Amniotic stem cell (primary cell): ENCODE results near the gene KRTAP2-1.
A peak's percentile ranks its signal among the peaks of the same experiment; 100 is the strongest.
"Not testable (repeated sequence)": the region's sequence is repeated elsewhere in the genome, so short reads cannot be mapped to it uniquely, and the experiment has no call there.

ENCODE experiments used
- DNase-seq: peaks from one replicate; lab custom pipeline; 2025; lab: John Stamatoyannopoulos, UW

KRTAP2-1 gene, protein sequence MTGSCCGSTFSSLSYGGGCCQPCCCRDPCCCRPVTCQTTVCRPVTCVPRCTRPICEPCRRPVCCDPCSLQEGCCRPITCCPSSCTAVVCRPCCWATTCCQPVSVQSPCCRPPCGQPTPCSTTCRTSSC

DNA sequence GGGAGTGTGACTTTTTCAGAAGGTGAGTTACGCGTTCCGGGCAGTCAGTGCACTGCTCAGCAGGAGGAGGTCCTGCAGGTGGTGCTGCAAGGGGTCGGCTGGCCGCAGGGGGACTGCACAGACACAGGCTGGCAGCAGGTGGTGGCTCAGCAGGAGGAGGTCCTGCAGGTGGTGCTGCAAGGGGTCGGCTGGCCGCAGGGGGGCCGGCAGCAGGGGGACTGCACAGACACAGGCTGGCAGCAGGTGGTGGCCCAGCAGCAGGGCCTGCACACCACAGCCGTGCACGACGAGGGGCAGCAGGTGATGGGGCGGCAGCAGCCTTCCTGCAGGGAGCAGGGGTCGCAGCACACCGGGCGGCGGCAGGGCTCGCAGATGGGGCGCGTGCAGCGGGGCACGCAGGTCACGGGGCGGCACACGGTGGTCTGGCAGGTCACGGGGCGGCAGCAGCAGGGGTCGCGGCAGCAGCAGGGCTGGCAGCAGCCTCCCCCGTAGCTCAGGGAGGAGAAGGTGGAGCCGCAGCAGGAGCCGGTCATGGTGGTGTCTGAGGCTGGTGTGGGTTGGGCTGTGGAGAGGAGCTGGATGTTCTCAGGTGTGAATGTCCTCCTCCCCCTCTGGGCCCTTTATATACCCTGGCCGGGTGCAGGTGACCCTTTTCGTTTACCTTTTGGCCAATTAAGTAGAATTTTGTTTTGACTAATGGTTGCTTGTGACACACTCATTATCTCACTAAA lies at the start of gene KRTAP2-1:
Gene KRTAP2-1 (minus strand): TSS at position 582 of the 731 bp plus-strand sequence. CDS start 49 bp downstream, at position 533.
- DNase-seq, result not testable (repeated sequence)

DNA sequence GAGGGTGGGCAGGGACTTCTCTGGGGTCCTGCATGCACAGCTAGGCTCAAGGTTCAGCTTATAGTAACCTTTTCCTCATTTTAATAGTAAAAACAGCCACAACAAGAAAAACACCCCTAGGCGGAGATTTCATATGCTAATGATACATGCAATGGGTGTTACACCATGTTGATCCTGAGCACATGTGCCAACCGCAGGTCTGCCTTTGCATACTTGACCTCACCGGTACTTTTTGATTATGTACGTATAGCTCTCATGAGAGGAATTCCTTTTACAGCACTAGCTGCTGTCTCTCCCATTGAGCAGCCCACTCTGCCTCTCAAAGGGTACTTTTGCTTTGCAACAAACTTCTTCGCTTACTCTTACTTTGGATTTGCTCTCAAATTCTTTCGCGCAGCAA lies 48.9 kb upstream of the KRTAP2-1 start:
- no peak for DNase-seq

DNA sequence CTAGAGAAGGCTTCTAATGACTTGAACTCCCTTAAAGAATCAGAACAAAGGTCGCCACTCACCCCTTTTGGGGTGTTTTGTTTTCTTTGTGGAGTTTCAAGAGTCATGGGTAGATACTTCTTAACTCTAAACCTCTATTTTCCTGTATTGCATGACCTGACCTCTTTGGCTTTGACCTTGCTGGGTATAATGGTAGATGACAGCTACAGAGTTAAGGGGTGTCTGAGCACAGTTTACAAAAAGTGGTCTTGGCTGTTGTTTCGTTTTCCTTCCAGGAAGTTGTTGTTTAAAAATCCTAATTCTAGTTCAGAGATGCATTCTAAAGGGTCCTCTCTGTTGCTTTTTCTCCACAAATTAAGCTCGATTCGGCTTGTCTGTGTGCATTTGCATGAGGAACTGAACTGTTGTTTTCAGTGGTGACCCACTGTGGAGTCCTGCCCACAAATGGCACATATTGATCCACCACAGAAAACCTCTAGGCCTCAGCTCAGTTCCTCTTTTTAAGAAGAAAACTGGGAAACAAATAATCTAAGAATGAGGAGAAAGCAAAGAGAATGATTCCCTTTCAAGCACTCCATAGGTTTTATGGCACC lies 41.7 kb upstream of the KRTAP2-1 start:
- not testable (repeated sequence) for DNase-seq

DNA sequence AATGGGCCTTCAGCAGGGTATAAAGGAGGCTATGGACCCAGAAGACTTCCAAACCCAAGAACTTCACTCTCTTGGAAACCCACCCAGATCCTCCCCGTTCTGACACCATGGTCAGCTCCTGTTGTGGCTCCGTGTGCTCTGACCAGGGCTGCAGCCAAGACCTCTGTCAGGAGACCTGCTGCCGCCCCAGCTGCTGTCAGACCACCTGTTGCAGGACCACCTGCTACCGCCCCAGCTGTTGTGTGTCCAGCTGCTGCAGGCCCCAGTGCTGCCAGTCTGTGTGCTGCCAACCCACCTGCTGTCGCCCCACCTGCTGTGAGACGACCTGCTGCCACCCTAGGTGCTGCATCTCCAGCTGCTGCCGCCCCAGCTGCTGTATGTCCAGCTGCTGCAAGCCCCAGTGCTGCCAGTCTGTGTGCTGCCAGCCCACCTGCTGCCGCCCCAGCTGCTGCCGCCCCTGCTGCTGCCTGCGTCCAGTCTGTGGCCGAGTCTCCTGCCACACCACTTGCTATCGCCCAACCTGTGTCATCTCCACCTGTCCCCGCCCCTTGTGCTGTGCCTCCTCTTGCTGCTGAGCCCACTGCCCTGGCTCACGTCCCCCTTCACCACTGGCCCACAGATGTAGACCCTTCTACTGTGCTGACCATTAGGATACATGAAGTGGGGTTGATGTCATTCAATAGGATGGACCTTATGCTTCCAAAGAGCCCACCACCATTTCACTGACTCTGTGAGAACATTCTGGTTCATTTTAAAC lies 37.2 kb upstream of the KRTAP2-1 start, which contains the start of gene KRTAP4-7:
Gene KRTAP4-7 (plus strand): TSS at position 51 of the 757 bp plus-strand sequence. CDS start 57 bp downstream, at position 108.
- not testable (repeated sequence) for DNase-seq

DNA sequence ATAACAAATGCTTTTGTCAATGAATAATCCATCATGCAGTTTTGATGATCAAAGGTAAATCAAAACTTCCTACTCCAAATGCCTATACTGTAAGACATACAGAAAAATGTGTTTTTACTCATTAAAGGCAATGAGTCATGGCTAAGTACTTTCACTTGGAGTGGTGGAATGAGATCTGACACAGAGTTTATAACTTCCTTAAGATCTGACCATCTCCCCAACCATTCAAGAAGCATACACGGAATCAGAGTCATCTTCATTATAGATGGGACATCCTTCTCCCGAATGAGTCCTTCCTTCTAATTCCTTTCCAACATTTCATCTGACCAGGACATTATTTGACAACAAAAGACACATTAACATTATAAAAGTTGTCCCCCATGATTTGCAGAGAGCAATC lies 36.3 kb upstream of the KRTAP2-1 start:
- DNase-seq, result not testable (repeated sequence)

DNA sequence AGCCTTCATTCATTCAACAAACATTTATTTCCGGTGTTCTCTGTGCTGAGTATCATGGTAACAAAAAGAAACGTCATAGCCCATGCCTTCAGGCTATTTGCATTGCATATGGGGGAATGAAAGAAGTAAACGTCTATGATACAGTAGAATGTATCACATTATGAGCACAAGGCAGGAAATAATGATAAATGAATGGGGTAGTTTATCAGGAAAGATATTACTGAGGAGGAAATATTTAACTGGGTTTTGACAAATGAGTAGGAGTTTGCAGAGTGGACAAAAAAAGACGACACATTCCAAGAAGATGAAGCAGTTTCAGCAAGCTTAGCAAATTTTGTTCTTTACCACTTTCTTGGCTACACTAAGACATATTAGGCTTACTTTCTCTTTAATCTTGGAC lies 35.5 kb upstream of the KRTAP2-1 start:
- peak; percentile 45 for DNase-seq

DNA sequence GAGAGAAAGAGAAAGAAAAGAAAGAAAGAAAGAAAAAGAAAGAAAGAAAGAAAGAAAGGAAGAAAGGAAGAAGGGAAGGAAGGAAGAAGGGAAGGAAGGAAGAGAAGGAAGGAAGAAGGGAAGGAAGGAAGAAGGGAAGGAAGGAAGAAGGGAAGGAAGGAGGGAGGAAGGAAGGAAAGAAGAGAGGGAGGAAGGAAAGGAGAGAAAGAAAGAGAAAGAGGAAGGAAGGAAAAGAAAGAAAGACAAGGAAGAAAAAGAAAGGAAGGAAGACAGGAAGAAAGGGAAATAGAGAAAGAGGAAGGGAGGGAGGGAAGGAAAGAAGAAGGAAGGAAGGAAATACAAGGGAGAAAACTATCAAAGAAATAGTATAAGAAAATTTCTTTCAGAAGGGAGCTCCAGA lies 29.7 kb upstream of the KRTAP2-1 start:
- DNase-seq, result no peak

DNA sequence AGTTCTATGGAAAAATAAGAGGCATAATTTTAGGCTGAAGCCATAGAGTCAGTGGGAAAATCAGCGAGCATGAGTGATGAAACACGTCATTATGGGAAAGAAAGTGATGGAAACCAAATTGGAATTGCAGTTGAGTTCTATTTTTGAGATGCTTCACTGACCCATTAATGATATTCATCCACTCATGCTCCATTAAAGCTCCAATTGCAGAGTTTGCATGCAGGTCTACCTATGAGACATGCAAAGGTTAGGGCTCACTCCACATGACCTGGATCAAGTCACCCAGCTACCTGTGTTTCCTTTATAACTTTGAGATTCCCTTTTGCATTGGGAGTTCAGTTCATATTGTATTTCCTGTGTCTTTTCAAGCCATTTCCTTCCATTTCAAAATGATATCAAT lies 26.6 kb upstream of the KRTAP2-1 start:
- DNase-seq, result no peak

DNA sequence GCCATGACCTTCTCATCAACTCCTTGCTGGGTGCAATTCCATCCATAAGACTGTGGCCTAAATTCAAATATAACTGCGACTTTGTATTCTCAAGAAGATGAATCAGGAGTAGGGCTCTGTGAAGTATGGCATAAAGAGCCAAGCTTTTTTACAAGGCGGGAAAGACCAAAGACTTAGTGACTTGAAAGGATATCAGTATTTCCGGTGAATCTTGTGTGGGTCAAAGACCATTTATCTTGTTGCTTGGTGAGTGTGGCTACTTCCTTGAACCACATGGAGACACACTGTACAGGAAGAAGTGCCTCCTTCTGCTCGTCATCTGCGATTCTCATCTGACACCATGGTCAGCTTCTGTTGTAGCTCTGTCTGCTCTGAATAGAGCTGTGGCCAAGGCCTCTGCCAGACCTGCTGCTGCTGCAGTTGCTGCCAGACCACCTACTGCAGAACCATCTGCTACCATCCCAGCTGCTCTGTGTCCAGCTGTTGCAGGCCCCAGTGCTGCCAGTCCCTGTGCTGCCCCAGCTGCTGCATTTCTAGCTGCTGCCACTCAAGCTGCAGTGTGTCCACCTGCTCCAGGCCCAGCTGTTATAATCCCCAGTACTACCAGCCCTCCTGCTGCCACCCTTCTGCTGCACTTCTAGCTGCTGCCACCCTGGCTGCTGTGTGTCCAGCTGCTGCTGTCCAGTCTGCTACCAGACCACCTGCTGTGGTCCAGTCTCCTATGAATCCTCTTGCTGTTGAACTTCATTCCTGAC lies 24.7 kb upstream of the KRTAP2-1 start:
- no peak for DNase-seq

DNA sequence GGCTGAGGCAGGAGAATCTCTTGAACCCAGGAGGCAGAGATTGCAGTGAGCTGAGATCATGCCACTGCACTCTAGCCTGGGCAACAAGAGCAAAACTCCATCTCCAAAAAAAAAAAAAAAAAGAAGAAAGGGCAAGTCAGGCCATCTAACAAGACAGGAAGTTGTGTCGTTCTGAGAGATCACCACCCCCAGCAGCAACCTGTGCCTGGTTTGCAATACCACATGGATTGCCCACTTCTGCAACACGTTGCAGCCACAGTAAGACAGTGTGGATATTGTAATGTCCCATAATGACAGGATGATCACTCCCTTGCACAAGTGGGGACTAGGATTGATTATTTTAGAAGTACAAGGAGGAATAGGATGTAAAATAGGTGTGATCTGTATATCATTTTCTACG lies 21.9 kb upstream of the KRTAP2-1 start:
- no peak for DNase-seq

DNA sequence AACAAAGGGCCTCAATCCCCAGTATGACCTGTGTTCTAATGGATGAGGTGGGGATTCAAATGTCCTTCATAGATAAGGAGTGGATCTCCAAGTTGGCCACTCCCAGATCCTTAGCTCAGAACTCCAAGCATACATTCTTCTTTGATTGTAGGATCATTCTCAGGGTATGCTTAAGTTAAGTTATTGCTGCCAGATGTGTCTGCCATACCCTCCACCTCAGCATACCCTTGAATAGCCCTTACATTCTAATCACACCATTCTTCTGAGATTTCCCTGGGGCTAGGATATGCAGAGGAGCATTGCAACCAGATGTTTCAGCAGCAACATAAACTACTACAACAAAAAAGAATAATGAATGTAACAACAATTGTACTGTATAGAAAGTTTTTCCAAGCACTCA lies 20.2 kb upstream of the KRTAP2-1 start:
- no peak for DNase-seq

DNA sequence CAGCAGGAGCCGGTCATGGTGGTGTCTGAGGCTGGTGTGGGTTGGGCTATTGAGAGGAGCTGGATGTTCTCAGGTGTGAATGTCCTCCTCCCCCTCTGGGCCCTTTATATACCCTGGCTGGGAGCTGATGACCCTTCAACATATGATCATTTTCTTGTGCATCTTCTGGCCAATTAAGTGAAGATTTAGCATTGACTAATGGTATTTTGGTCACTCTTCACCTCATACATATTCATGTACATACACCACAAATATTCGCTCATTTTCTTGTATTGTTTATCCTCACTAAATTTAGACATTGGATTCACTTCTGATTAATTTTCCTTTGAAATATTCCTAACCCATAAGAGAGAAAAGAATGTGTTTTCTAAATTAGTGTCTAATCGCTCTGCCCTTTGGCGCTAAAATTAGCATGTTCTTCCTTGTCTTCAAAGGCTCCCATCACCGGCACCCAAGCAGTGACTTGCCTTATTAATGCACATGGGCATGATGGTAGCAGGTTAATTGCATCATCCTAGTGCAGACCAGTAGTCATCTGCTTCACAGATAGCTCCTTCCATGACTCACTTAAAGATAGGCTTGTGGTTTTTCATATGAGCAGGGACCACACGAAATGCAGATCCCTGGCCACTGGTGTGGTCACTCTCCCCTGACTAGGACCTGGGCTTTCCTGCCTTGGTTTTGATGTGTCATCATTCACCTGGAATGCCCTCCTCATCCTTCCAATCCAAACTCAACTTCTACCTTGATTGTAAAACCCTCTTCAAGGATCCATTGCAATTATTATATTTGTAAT lies 18.9 kb upstream of the KRTAP2-1 start, which contains the start of gene KRTAP2-4:
Gene KRTAP2-4 (minus strand): TSS at position 51 of the 796 bp plus-strand sequence. CDS start 34 bp downstream, at position 17.
- no peak for DNase-seq

DNA sequence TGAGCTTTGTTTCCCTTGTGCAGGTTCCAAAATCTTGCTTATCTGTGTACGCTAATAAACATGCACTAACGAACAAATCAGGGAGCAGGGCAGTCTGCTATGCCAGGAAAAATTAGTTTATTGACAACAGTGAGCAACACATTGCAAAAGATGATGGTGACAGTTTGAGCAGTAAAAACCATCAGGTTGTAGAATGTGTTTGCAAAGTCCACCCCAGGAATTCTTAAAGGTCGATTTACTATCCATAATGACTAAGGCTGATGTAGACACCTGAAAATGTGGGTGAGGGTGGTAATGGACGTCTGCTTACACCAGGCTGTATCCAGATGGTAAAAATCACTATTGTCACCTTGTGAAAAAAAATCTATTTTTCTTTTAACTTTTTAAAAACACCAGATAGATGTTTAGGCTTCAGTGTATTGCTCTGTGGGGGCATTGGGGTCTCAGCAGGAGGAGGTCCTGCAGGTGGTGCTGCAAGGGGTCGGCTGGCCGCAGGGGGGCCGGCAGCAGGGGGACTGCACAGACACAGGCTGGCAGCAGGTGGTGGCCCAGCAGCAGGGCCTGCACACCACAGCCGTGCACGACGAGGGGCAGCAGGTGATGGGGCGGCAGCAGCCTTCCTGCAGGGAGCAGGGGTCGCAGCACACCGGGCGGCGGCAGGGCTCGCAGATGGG lies 18.0 kb upstream of the KRTAP2-1 start:
- not testable (repeated sequence) for DNase-seq

DNA sequence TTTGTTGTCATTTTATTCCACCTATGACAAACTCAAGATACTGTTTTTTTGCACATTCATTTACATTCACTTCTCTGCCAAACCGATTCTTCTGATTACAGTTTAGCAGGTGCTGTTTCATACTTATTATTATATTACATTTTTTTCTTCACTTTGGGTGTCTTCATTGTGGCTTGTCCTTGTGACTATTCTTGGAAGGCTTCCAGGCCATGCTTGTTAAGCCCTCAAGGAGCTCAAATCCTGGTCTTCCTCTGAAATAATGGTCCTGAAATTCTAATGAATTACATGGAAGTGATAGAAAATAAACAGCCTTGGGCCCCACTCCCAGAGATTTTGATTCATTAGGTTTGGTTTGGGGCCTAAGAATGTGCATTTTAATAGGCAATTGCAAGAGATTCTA lies 17.2 kb upstream of the KRTAP2-1 start:
- no peak for DNase-seq

DNA sequence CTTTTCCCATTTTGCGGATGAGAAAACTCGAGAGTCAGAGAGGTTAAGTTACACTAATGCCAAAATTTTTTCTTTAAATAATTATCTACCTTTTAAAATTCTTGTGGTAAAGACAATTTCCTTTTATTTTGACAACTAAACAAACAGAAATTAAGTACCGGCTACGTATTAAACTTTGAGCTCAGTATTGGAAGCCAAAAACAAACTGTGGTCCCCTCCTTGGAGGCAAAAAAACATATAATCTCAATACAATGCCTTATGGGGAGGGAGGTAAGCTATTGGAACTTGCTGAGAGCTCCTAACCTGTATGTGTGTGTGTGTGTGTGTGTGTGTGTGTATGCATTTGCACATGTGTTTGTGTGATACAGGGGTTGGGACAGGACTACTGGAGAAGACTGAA lies 16.3 kb upstream of the KRTAP2-1 start:
- no peak for DNase-seq

DNA sequence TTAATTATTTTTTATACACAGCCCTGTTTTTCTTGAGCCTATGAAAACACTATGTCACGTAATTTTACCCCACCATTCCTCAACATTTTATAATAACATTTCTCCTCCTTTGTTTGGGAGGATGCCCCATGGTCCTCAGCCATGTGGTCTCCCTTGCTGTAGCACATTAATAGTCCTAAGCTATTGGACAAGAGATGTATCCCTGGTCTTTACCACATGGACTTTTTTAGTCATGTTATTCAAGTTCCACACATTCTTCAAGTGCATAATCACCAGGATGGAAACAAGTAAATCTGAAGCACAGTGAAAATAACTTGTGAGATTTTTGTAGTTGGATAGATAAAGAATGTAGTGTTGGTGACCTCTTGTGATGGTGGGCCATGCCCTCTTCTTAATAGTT lies 14.8 kb upstream of the KRTAP2-1 start:
- peak; percentile 61 for DNase-seq

DNA sequence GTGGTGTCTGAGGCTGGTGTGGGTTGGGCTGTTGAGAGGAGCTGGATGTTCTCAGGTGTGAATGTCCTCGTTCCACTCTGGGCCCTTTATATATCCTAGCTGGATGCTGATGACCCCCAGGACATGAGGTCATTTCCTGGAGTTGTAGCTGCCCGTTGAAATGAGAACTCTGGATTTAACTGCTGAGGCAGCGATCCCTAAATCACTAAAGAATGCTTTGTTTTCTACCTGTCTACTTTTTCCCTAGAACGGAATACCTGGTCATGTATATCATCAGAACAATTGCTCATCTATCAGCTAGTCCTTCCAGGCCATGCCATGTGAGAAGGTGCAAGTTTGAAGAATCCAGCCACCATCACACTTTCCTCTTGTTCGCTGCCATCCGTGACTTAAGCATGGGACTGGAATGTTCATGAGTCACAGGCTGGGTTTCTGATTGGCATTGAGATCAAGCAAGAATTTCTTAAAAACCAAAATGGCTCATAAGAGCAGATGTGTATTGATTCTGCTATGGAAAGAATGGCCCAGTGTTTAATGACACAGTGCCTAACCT lies 13.0 kb upstream of the KRTAP2-1 start, which contains the start of gene KRTAP2-3:
Gene KRTAP2-3 (minus strand): TSS at position 63 of the 553 bp plus-strand sequence. CDS start 64 bp downstream, outside the sequence.
- DNase-seq, result peak; percentile 90

DNA sequence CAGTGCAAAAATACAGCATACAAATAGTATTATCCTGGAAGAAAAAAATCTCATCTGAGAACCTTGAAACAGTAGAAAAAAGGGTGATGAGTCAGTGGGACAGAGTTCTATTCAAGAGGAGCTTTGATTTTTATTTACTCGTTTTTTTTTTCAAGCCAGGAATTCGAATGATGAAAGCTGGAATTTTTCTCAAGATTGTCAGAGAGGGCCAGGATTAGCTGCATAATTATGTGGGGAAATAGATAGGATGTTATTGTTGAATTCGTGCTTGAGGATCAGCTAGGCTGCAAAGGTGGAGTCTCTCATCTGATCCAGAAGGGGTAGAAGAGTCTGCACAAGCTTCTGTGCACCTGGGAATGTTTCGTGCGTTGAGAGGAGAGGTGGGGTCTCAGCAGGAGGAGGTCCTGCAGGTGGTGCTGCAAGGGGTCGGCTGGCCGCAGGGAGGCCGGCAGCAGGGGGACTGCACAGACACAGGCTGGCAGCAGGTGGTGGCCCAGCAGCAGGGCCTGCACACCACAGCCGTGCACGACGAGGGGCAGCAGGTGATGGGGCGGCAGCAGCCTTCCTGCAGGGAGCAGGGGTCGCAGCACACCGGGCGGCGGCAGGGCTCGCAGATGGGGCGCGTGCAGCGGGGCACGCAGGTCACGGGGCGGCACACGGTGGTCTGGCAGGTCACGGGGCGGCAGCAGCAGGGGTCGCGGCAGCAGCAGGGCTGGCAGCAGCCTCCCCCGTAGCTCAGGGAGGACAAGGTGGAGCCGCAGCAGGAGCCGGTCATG lies 12.3 kb upstream of the KRTAP2-1 start:
- peak; percentile 69 for DNase-seq

DNA sequence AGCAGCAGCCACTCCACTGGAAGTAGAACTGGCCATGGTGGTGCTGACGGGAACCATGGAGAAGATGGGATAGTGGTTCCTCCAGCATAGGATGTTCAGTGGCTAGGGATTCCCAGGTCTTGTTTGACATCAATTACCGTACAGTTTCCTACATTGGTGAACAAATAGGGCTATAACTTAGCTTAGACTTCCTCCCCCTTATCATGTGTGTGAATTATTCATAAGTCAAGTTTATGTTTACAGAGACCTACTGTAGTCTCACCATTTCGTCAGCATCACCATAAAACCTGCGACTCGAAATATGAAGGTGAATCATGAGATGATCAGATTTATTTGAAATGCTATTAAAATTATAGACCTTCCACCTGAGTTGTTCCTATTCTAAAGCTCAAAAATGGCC lies 11.6 kb upstream of the KRTAP2-1 start:
- no peak for DNase-seq
